ENCODE data around the gene SLC8B1.

DNA sequence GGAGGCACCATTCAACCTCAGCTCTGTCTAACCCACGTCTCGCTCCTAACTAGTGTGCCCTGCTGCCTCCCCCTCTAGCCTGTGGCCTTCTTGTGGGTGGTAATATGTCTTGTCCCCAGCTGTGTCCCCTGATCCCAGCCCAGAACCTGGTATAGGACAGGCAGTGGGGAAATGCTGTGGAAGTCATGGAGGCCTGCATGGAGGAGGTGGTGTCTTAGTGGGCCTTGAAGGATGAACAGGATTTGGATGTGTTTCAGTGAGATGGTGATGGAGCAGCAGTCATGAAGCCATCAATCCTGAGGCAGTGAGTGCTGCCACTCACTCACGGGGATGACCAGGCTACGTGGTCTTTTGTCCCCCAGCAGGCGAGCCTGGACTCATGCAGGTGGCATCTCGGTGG is 36.9 kb upstream of the SLC8B1 start:
- no peak for TF ChIP-seq CTCF (IDR thresholded peaks at IDR 0.05)
- TF ChIP-seq POLR2A (IDR thresholded peaks at IDR 0.05): no peak
- no peak for TF ChIP-seq POLR2AphosphoS5 (IDR thresholded peaks at IDR 0.05)
- no peak for TF ChIP-seq EP300 (IDR thresholded peaks at IDR 0.05)
